IPS DF 4.7 (cell line): ENCODE measurements around the gene KIF5C.

Experiments
- DNase-seq: peaks from one replicate; pipeline ENCODE4 v3.0.0-alpha.2; 2013; ENCODE audit warnings: low spot score; ENCODE audit errors: extremely low read depth

KIF5C gene

DNA sequence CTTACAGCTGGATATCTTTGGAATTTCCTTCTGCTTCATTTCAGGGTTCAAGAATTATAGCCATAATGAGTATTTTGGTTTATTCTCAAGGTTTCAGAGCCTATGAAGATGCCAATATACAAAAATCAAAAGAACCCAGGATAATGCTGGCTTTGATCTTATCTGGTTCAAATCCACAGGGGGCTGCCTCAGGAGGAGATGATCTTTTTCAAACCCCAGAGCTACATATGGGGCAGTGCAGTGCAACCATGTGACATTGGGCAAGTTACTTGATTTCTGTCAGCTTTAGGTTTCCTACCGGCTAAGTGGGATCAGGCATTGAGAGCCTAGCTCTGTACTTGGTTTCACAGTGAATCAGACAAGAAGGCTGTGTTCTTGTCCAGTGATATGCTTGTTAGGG, 140.5 kb downstream of the KIF5C start:
- no peak for DNase-seq

DNA sequence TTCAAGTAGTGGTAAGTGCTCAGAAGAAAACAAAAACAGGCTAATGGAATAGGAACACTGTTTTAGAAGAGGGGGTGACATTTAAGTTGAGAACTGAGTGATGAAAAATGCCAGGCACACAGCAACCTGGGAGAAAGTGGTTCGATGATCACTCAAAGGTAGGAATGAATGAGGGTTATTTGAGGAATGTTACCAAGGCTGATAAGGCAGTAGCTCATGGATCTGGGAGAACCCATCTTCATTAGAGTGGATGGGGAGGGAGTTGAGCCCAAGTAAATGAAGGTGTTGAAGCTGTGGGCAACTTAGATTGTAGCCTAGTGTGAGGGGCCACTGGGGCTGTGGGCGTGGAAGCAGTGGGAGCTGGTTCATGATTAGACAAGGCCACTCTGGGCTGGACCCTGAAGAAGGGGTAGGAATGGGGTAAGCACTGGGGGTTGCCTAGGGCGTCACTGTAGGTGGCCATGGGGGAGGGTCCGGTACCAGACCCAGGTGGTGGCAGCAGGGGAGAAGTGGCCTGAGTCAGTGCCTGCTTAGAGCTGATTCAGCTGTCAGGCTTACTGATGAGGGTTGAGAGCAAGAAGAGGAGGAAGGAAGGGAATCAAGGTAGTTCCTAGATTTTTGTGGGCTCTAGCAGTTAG, 141.0 kb downstream of the KIF5C start:
- no peak for DNase-seq

DNA sequence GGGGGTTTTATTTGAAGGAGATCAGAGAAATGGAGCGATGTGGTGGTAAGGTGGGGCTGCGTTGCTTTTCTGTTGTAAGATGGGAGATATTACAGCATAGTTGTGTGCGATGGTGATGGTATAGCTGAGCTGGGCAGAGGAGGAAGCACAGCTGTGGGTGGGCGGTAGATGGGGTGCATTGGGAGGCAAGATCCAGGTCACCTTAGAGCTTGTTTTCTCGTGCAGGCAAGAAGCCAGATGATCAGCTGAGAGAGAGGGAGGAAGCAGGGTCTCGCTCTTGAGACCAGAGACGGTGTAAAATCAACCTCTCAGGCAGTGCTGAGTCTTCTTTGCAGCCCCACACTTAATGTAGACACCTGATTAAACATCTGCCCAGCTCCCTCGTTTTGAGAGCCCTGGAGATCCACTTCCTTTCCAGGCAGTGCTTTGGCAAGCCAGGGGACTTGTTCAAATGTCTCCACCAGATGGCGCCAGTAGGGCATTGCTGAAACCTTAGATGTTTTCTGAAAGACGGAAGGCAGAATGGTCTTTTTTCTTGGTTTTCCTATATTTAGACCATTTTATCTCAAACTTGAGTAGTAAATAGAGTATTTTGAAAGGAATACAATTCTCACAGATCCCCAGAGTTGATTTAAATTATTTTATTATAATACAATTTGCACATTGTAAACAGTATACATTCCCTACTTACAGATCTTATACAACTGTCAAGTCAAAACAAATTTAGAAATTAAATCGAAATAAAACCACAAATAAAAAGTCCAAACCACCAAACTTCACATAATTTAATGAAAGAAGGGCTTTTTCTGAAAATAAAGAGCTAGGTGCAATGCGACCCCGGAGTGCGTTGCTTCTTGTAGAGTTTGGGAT, 142.3 kb downstream of the KIF5C start:
- DNase-seq = no peak

DNA sequence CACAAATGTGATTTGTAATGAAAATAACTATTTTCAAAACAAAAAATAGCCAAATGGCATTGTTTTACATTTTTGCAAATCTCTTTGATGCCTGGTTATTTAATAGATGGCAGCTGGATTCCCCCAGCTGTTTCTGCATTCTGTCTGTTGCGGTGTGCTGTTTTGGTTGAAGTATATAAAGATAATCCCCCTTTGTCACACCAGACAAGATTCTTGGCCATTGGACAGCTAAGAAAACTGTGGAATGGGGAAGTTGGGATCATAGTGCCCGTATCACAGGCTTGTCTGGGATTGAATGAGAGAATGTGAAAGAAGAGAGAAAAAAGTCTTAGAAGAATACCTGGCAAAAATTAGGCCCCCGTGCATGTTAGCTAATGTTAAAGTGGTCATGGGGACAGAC, 144.0 kb downstream of the KIF5C start:
- no peak for DNase-seq

DNA sequence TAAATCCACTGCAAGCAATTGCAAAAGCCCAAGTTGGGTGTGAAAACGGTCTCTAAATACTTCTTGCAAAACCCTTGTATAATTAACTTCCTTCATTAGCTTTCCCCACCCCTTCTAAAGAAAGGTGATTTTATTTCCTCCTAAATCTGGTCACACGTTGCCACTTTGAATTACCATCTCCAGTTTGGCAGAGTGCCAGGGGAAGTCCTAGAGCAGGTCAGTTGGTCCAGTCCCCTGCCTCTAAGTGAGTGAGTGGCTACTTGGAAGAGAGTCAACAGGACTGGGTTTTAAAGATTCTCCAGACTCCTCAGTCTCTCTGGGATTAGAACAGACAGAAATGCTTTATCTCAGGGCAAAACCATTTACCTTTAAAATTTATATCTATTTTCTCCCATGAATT, 144.7 kb downstream of the KIF5C start:
- DNase-seq = no peak

DNA sequence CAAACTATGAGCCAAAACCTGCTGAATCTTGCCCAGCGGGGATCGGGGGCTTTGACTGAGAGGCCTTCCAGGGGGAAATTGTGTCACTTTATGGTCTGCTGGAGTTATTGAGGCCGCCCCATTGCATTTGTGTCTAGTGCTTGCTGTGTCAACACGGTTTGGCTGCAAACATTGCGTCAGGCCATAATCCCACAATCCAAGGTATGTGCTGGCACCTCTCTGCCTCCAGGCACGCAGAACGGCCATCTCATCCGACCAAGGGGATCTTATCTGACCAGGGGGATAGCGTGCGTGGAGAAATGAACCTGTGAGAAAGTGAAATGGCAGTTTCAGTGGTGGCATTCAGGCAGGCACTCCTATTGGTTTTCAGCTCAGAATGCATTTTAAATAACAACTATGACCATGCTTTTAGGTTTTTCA, 145.4 kb downstream of the KIF5C start:
- DNase-seq = no peak

DNA sequence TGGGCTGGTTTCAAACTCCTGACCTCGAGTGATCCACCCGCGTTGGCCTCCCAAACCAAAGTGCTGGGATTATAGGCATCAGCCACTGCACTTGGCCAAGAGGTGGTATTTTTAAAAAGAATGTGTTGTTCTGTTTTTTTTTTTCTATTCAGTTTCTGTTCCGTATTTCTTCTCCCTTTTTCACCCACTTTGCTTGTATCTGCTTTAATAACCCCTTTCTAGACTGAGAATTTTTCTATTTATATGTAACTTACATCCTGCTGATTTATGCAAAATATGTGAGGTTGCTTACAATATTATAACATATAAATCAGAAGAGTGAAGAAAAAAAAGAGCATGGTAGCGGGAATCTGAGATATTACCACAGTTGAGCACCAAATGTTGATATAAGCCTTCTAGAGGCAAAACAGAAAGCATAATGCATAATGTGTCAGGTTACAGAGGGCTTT, 146.3 kb downstream of the KIF5C start:
- no peak for DNase-seq

DNA sequence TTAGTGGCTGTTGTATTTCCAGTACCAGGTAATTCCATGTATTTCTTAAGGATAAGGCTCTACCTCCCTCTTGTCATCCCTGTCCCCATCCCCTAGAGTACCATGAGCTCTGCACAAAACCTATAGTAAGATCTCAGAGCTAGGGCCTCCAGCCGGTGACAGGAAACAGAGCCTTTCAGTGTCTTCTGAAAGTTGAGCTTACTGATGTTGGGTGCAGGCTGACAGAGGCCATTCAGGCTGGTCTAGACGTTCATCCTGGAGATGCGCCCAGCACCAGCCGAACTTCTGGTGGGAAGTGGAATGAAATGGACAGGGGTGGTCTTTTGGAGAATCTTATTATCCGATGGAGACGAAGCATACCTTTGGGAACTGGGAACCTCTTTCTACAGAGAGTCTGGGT, 146.7 kb downstream of the KIF5C start:
- DNase-seq = no peak

DNA sequence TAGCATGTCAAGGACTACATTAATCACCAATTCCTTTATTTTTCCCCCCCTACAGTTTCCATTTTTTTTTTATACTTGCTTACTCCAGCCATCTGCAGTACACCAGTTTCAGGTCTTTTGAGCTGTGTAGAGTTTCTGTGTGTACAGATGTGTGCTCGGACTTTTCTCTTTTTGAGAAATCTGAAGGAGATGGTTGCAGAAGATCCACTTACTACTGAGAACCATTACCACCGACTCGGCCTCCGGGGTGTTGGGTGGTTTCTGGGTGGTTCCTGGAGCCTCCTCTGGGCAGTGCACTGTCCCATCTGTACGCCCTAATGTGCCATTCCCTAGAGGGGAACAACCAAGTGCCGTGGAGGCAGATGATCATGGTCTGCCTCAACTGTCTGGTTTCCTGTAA, 148.1 kb downstream of the KIF5C start:
- DNase-seq = no peak

DNA sequence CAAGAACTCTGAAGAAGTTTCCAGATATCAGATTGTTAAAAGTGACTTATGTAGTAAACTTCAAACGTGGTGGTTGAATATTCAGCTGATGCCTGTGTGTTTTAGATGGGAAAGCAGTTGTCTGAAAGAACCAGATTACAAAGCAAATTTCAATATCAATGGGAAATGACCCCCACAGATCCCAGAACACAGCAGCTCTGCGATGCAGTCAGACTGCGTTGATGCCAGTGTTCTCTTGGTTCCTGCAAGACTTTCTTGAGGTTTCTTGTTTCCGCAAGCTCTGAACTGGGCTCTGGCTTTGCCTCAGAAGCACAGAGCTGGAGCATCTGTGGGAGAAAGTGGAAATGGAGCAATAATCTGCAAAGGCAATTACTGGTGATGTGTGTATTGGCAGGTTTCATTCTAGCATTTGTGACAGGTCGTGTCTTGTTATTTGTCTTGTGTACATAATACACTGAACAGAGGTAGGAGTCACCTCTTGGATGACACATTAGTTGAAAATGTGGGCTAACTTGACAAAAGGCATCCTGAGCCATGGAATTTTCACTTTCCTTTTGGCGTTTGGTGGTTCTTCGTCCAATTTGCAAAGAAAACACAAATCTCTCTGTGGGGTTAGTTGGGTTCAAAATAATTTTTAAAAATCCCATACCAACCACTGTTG, 152.7 kb downstream of the KIF5C start:
- no peak for DNase-seq

DNA sequence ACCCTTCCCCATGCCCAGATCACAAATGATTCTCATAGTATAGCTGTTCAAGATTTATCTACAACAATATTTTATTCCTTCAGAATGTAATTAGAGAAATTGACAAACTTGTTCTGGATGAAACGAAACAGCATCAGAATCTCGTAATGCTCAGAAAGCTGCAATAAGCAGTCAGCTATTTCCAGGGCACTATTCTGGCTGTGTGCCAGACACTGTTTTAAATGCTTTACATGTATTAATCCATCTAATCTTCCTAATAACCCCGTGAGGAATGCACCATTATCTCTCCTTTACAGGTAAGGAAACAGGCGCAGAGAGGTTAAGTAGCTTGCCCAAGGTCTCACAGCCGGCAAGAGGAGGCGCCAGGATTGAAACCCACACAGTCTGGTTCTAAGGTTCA, 153.3 kb downstream of the KIF5C start:
- DNase-seq = no peak

DNA sequence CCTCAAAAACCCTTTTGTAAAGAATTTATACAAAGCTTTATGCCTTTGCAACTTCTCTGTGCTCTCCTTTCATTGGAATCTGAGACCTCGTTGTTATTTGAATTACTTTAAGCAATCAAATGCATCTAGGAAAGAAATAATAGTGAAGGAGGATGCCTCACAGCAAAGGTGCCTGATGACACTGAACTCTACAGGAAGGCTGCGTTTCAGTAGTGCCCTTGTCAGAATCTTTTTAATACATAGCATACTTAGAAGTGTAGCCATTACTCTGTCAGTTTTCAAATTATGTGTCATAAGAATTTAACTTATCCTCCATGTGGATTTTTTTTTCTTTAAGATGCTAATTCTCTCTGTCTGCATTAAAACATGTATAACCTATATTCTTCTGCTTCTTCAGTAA, 153.9 kb downstream of the KIF5C start:
- DNase-seq = no peak

DNA sequence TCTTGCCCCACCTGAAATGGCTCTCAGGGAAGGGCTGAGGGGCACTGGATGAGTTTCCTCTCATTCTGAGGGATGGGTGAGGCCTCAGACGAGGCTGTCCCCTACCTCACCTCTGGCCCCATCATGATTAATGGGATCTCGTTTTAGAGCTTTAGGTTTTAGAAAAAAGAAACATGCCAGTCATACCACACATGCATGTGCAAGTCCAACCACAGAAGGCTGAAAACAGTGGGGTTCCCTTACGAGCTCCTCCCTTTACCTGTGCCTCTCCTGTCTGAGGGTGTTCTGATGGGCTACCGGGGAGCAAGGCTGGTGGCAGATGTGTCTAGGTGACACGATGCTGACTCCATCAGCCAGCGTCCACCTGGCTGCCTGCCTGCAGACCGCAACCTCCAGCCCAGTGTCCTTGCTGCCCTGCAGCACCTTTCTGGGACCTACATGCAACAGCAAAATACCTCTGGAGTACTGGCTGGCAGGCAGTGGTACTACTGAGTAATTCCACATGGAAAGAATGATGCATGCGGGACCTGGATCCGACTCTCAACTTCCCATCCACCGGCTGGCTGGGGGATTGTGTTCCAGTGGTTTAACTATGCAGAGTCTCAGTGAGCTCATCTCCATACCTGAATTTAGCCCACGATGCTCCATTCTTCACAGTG, 154.4 kb downstream of the KIF5C start:
- no peak for DNase-seq

DNA sequence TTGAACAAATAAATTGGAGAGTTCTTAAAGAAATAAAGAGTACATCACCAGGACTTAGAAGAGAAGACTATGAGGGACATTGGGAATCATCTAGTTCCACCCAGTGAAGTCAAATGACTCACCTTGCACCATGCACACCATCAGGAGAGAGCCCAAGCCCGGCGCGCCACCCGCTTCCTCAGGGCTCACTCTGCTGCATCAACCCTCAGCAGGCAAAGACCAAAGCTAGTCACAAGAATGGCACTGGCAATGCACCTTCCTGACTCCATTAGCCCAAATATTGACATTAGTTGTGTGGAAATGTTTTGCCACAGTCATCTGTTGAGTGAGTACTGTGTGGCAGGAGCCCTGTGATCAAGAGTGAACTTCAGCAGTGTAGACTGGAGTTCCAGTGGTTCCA, 156.4 kb downstream of the KIF5C start:
- DNase-seq = no peak

DNA sequence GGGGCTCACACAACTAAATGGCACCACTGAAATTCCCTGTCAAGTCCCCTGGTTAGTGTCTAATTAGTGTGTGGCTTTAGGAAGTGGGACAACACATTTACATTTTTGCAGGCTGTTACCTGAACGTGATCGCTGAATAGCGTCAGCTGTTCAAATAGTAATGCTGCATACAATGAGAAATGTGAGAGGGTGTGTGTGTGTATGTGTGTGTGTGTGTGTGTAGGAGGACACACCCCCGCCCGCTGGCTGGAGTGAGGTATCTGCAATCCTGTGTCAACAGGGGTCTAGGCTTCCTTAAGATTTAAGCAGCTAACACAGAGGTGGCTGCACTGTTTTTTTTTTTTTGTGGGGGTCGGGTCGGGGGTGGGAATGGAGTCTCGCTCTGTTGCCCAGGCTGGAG, 158.7 kb downstream of the KIF5C start:
- no peak for DNase-seq

DNA sequence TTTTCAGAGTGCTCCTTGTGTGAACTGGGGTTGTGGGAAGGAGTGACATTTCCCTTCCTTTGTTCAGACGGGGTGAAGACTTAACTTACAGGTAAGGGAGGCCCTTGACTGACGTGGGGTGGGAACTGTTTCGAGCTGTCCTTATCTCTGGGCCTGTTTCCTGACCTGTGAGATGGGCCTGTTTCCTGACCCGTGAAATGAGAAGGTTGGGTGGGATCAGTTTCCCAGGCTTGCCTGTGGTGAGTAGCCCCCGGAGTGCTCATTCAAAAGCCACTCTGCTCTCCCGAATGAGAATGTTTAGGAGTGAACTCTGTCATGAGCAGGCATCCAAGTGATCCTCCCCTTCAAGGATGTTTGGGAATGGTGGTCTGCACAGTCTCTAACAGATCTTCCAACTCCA, 159.4 kb downstream of the KIF5C start:
- no peak for DNase-seq

DNA sequence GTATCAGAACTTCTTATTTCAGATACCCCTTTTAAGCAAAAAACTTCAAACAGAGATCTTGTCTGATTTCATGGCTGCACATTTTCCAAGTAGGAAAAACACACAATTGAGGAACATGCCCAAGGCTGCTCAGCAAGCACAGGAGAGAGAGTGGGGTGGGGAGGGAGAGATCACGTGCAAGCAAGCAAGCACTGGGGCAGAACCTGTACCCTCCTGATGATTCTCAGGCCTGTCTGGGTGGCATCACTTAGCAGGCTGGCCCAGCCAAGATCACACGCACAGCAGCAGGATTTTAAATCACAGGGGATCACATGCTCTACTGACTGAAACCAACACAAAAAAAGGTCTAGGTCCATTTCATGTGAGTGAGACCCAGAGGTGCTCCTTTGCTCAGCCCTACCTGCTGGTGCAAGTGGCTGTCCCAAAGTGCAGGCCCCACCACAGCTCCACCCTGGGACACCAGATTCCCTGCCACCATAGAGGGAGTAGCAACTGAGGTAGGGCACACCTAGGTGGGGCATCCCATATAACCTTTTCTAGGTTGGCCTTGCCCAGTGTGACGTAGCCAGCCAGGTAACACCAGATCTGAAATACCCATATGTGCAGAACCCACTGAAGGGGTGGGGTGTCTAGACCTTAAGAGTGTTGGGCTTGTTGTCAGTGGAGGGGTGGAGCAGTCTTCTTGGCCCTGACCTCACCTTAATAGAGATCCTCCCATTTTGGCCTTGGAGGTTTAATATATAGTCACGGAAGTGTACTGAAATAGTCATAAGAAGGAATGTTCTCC, 161.7 kb downstream of the KIF5C start:
- no peak for DNase-seq

DNA sequence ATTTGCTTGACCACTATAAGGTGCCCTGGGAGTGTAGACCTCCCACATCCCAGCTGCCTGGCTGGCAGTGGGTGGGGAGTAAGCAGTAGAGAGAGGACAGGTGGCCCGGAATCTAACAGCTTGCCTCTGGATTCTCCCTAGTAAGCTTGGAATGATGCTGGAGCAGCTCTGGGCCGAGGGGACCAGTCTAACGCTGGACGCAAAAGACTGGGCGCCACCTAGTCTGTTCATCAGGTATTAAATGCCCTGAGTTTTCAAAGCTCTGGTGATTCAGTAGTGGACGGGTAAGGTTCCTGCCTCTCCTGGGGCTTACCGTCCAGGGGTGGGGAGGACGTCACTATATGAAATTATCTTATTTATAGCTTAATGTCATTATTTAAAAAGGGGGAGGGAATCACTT, 162.8 kb downstream of the KIF5C start:
- no peak for DNase-seq

DNA sequence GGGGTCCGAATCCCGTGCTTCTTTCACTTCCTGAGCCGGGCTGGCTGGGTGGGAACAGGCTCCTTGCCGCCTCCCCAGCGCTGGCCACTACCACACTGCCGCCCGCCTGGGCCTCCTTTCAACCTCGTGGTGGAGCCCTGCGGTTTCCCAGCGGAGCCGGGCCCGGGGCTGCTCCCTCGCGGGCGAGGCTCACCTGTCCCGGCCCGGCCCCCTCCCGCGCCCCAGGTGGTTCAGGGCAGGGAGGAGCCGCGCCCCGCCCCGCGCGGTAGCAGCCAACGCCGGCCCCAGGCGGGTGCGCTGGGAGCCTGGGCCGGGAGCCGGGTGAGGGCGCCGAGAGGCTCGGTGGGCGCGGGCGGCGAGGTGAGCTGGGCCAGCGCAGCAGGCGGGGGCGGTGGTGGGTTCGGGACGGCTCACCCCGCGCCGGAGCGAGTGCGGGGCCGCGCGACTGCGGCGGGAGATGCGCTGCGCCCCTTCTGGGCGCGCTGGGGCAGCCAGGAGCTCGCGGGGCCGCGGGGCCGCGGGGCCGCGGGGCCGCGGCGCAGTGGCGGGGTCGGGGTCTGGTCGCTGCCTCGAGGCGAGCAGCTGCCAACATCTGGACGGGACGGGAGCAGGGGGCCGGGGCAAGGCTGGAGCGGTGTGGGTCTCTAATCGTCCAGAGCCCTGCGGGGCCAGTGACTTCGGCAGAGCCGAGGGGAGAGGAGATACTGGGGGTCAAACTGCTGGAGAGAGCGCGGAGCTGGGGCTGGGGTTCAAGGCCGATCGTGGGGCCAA, 163.6 kb downstream of the KIF5C start, which contains the start of gene LYPD6B:
TSS of gene LYPD6B (plus strand) at position 258 of the 771 bp plus-strand sequence. CDS start 92,250 bp downstream, outside the sequence.
- DNase-seq = no peak

DNA sequence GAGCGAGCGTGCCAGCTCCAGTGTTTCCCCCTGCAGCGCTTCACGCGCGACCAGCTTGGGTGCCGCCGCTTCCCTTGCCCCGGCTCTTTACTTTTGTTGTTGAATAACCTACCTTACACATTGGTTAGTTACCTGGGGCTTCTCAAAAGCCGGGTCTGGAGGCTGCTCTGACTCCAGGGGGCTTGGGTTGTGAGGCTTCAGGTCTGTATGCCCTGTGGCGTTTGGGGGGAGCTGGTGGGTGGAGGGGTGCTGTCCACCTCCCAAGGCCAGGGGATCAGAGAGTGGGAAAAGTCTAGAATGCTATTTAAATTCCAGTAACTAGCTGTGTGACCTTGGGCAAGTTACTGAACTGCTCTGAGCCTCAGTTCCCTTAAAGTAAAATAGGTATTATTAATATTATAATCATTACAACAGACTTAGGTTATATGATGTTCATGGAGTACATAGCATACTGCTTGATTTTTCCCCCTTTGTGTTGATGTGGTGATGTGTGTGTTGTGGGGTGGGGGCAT, 164.2 kb downstream of the KIF5C start:
- DNase-seq = no peak
